Stimulated activated naive B cell treated with anti-CD40 and anti-IgM and Interleukin-4, amounts not matched to agents 10 μg/mL and 1 μg/mL and 100 μg/mL, for 72 hours (primary cell): ENCODE results near the gene POLR2A.
A peak's percentile ranks its signal among the peaks of the same experiment; 100 is the strongest.

ENCODE experiments used
- ATAC-seq, 2 donors: fragments of 150-1000 bp; cut with Tn5 transposase; replicated peaks; 2 replicates each; pipeline ENCODE4 v1.10.0; 2021; ENCODE audit warnings: moderate library complexity in 1 of 2
- DNase-seq: peaks from one replicate; pipeline ENCODE4 v3.0.0; 2021
- H3K27ac Mint-ChIP-seq: one replicate; pipeline ENCODE4 v1.8.0; 2022; ENCODE audit warnings: mild to moderate bottlenecking, mixed read lengths
- H3K27me3 Mint-ChIP-seq, 2 donors: one replicate each; pipeline ENCODE4 v1.8.0; 2022; ENCODE audit warnings: mixed read lengths in 2 of 2
- H3K36me3 Mint-ChIP-seq, 2 donors: one replicate each; pipeline ENCODE4 v1.8.0; 2022; ENCODE audit warnings: mixed read lengths in 2 of 2, mild to moderate bottlenecking in 1 of 2
- H3K4me1 Mint-ChIP-seq, 2 donors: one replicate each; pipeline ENCODE4 v1.8.0; 2022; ENCODE audit warnings: mixed read lengths in 2 of 2, mild to moderate bottlenecking in 1 of 2
- H3K4me3 Mint-ChIP-seq, 2 donors: one replicate each; pipeline ENCODE4 v1.8.0; 2022; ENCODE audit warnings: mild to moderate bottlenecking in 2 of 2, mixed read lengths in 2 of 2, moderate library complexity in 1 of 2
- H3K9me3 Mint-ChIP-seq, 2 donors: one replicate each; pipeline ENCODE4 v1.8.0; 2022; ENCODE audit warnings: mixed read lengths in 2 of 2, mild to moderate bottlenecking in 1 of 2

Gene POLR2A

GRCh38 chr17:7443499-7444485 is 40.4 kb upstream of the POLR2A start:
- H3K27me3 Mint-ChIP-seq: peaks cover 73 to 84% of the 10 kb centered on the region in 2 donors

GRCh38 chr17:7444682-7445618 is 39.2 kb upstream of the POLR2A start, which contains the start of gene CHRNB1:
CHRNB1 (plus strand) TSS chr17:7445061; CDS start chr17:7445128, 67 bp downstream.
- H3K27ac Mint-ChIP-seq: peak within 1 kb of the TSS; percentile 44
- no peaks in the 10 kb centered on the region for H3K9me3 Mint-ChIP-seq
- peaks cover 23 to 24% of the 10 kb centered on the region in 2 donors for H3K4me1 Mint-ChIP-seq
- ATAC-seq (peak; percentile 22 to 33), DNase-seq (no peak)
- peaks cover 69 to 86% of the 10 kb centered on the region in 2 donors for H3K27me3 Mint-ChIP-seq
- peaks cover 3 to 4% of the 10 kb centered on the region in 2 donors for H3K36me3 Mint-ChIP-seq
- H3K4me3 Mint-ChIP-seq: peak within 1 kb of the TSS; percentile 78 to 85

More at GRCh38 chr17:7443499-7444485, 40.4 kb upstream of the POLR2A start:
- DNase-seq (no peak), ATAC-seq (no peak)
- Mint-ChIP-seq H3K36me3 (peaks cover 3 to 4% of the 10 kb centered on the region in 2 donors), H3K4me1 (peaks cover 28 to 32% of the 10 kb centered on the region in 2 donors), H3K4me3 (peak overlapping the region in 1 of 2 donors; percentile 25), H3K27ac (no peak overlapping the region), H3K9me3 (no peaks in the 10 kb centered on the region)

GRCh38 chr17:7445619-7445968 is 38.6 kb upstream of the POLR2A start:
- DNase-seq (no peak), ATAC-seq (peak; percentile 66 to 68)
- peaks cover 18% of the 10 kb centered on the region in 2 donors for H3K4me1 Mint-ChIP-seq
- H3K4me3 Mint-ChIP-seq: peak overlapping the region; percentile 78 to 85
- H3K36me3 Mint-ChIP-seq: peaks cover 0 to 4% of the 10 kb centered on the region in 2 donors
- H3K27me3 Mint-ChIP-seq: peaks cover 62 to 80% of the 10 kb centered on the region in 2 donors
- no peaks in the 10 kb centered on the region for H3K9me3 Mint-ChIP-seq
- H3K27ac Mint-ChIP-seq: no peak overlapping the region

GRCh38 chr17:7448461-7448860 is 35.7 kb upstream of the POLR2A start:
- peaks cover 0 to 4% of the 10 kb centered on the region in 2 donors for H3K36me3 Mint-ChIP-seq
- peaks cover 14% of the 10 kb centered on the region in 2 donors for H3K4me1 Mint-ChIP-seq
- DNase-seq (no peak), ATAC-seq (no peak)
- peaks cover 35 to 57% of the 10 kb centered on the region in 2 donors for H3K27me3 Mint-ChIP-seq
- H3K9me3 Mint-ChIP-seq: no peaks in the 10 kb centered on the region
- no peak overlapping the region for H3K4me3 Mint-ChIP-seq
- H3K27ac Mint-ChIP-seq: peak overlapping the region; percentile 4

GRCh38 chr17:7459961-7460545 is 24.1 kb upstream of the POLR2A start:
- ATAC-seq (no peak), DNase-seq (no peak)
- peaks cover 8 to 13% of the 10 kb centered on the region in 2 donors for H3K4me1 Mint-ChIP-seq
- no peaks in the 10 kb centered on the region for H3K9me3 Mint-ChIP-seq
- peaks cover 18 to 32% of the 10 kb centered on the region in 2 donors for H3K36me3 Mint-ChIP-seq
- H3K27ac Mint-ChIP-seq: no peak overlapping the region
- no peak overlapping the region for H3K4me3 Mint-ChIP-seq
- no peaks in the 10 kb centered on the region for H3K27me3 Mint-ChIP-seq

- H3K4me3 Mint-ChIP-seq: no peak overlapping the region
- ATAC-seq (no peak), DNase-seq (no peak)
- H3K36me3 Mint-ChIP-seq: peaks cover 22 to 37% of the 10 kb centered on the region in 2 donors
- H3K9me3 Mint-ChIP-seq: no peaks in the 10 kb centered on the region
- H3K4me1 Mint-ChIP-seq: peaks cover 6 to 10% of the 10 kb centered on the region in 2 donors
- no peaks in the 10 kb centered on the region for H3K27me3 Mint-ChIP-seq
- H3K27ac Mint-ChIP-seq: peak overlapping the region; percentile 33
Observed at GRCh38 chr17:7460850-7461660, 23.1 kb upstream of the POLR2A start.

- Mint-ChIP-seq H3K36me3 (peaks cover 33 to 48% of the 10 kb centered on the region in 2 donors), H3K9me3 (no peaks in the 10 kb centered on the region), H3K27me3 (no peaks in the 10 kb centered on the region), H3K27ac (peak overlapping the region; percentile 76), H3K4me1 (peaks cover 14 to 17% of the 10 kb centered on the region in 2 donors), H3K4me3 (peak overlapping the region in 1 of 2 donors; percentile 45)
- no peak for ATAC-seq
- no peak for DNase-seq
Observed at GRCh38 chr17:7462474-7463371, 21.4 kb upstream of the POLR2A start.

GRCh38 chr17:7463372-7463846 is 20.8 kb upstream of the POLR2A start:
- ATAC-seq: no peak
- Mint-ChIP-seq H3K27ac (no peak overlapping the region), H3K4me1 (peaks cover 15 to 24% of the 10 kb centered on the region in 2 donors), H3K27me3 (no peaks in the 10 kb centered on the region), H3K9me3 (no peaks in the 10 kb centered on the region), H3K4me3 (no peak overlapping the region), H3K36me3 (peaks cover 33 to 48% of the 10 kb centered on the region in 2 donors)
- DNase-seq: no peak

GRCh38 chr17:7464081-7464480 is 20.1 kb upstream of the POLR2A start:
- no peak for ATAC-seq
- peaks cover 17 to 28% of the 10 kb centered on the region in 2 donors for H3K4me1 Mint-ChIP-seq
- H3K27me3 Mint-ChIP-seq: no peaks in the 10 kb centered on the region
- H3K27ac Mint-ChIP-seq: peak overlapping the region; percentile 20
- no peaks in the 10 kb centered on the region for H3K9me3 Mint-ChIP-seq
- no peak overlapping the region for H3K4me3 Mint-ChIP-seq
- no peak for DNase-seq
- peaks cover 33 to 43% of the 10 kb centered on the region in 2 donors for H3K36me3 Mint-ChIP-seq

GRCh38 chr17:7465597-7466275 is 18.4 kb upstream of the POLR2A start:
- no peak overlapping the region for H3K27ac Mint-ChIP-seq

GRCh38 chr17:7466318-7466638 is 17.9 kb upstream of the POLR2A start:
- ATAC-seq: no peak
- Mint-ChIP-seq H3K27me3 (no peaks in the 10 kb centered on the region), H3K27ac (no peak overlapping the region), H3K4me1 (peaks cover 17 to 28% of the 10 kb centered on the region in 2 donors), H3K9me3 (no peaks in the 10 kb centered on the region), H3K4me3 (peak overlapping the region in 1 of 2 donors; percentile 15), H3K36me3 (peaks cover 26 to 34% of the 10 kb centered on the region in 2 donors)
- DNase-seq: no peak

More at GRCh38 chr17:7465597-7466275, 18.4 kb upstream of the POLR2A start:
- no peaks in the 10 kb centered on the region for H3K27me3 Mint-ChIP-seq
- DNase-seq (no peak), ATAC-seq (no peak)
- peaks cover 30 to 39% of the 10 kb centered on the region in 2 donors for H3K36me3 Mint-ChIP-seq
- peaks cover 17 to 28% of the 10 kb centered on the region in 2 donors for H3K4me1 Mint-ChIP-seq
- no peak overlapping the region for H3K4me3 Mint-ChIP-seq
- no peaks in the 10 kb centered on the region for H3K9me3 Mint-ChIP-seq
